Measurements from ENCODE around the gene RASGRF1.
"Not testable (repeated sequence)": the region's sequence is repeated elsewhere in the genome, so short reads cannot be mapped to it uniquely, and the experiment has no call there.

The RASGRF1 gene

GRCh38 chr15:79003896-79004295, 86.7 kb downstream of the RASGRF1 start:
- no peak for DNase-seq

- no peak for DNase-seq
These were observed 87.3 kb downstream of the RASGRF1 start for GRCh38 chr15:79003301-79003700.

- no peak for DNase-seq
These were observed 88.0 kb downstream of the RASGRF1 start for GRCh38 chr15:79002581-79002980.

- DNase-seq = no peak
These were observed 90.9 kb downstream of the RASGRF1 start for GRCh38 chr15:78999636-79000035.

GRCh38 chr15:78998526-78998925, 92.1 kb downstream of the RASGRF1 start:
- no peak for DNase-seq

- DNase-seq = no peak
These were observed 92.5 kb downstream of the RASGRF1 start for GRCh38 chr15:78997981-78998499.

GRCh38 chr15:78996894-78997275, 93.7 kb downstream of the RASGRF1 start:
- DNase-seq = no peak

GRCh38 chr15:78995921-78996893, 94.4 kb downstream of the RASGRF1 start:
- no peak for DNase-seq

- DNase-seq = not testable (repeated sequence)
These were observed 95.4 kb downstream of the RASGRF1 start for GRCh38 chr15:78995161-78995560.

- DNase-seq = no peak
These were observed 96.5 kb downstream of the RASGRF1 start for GRCh38 chr15:78993931-78994530.

GRCh38 chr15:78993257-78993930, 97.2 kb downstream of the RASGRF1 start:
- no peak for DNase-seq

- no peak for DNase-seq
These were observed 97.9 kb downstream of the RASGRF1 start for GRCh38 chr15:78992416-78993256.

- no peak for DNase-seq
These were observed 98.7 kb downstream of the RASGRF1 start for GRCh38 chr15:78991879-78992278.

- DNase-seq = no peak
These were observed 99.1 kb downstream of the RASGRF1 start for GRCh38 chr15:78991476-78991875.

GRCh38 chr15:78990278-78990677, 100.3 kb downstream of the RASGRF1 start:
- DNase-seq = no peak

- DNase-seq = no peak
These were observed 100.8 kb downstream of the RASGRF1 start for GRCh38 chr15:78989701-78990240.

GRCh38 chr15:78988361-78988911, 102.1 kb downstream of the RASGRF1 start:
- DNase-seq = peak; percentile 7

GRCh38 chr15:78987556-78988360, 102.8 kb downstream of the RASGRF1 start:
- no peak for DNase-seq

- DNase-seq = no peak
These were observed 104.6 kb downstream of the RASGRF1 start for GRCh38 chr15:78985859-78986475.

- DNase-seq = no peak
These were observed 106.5 kb downstream of the RASGRF1 start for GRCh38 chr15:78984041-78984440.

All from CD4-positive, alpha-beta T cell treated with Interleukin-4 for 4 hours (primary cell).